ENCODE data around the gene PTP4A2.

GRCh38 chr1:31900790-31901189 lies 37.4 kb downstream of the PTP4A2 start:
- no peak for TF ChIP-seq POLR2AphosphoS5 (IDR thresholded peaks at IDR 0.05; ENCODE audit: low read depth, low read length)
- TF ChIP-seq POLR2A (IDR thresholded peaks at IDR 0.05; ENCODE audit: low read depth, low read length): no peak
- TF ChIP-seq TAF1 (IDR thresholded peaks at IDR 0.05; ENCODE audit: low read depth, low read length): no peak
